Thyroid gland (tissue), 4 donors: ENCODE measurements around the gene RPS21. TPM values are rescaled to one million over a fixed set of nuclear protein-coding genes. Genes with fewer than 3 reads are reported as not detected.

Source experiments
- DNase-seq, 2 donors: peaks; one replicate each; pipeline ENCODE4 v3.0.0-alpha.2; 2019
- H3K27ac ChIP-seq, 3 donors: fragments of 200-600 bp; sonication (generic); 1 replicate in 2 of 3; 2 replicates in 1 of 3; pipeline ENCODE4 v1.5.1; 2016 to 2019; ENCODE audit warnings: mild to moderate bottlenecking in 1 of 3, moderate library complexity in 1 of 3
- H3K27me3 ChIP-seq: fragments of 200-600 bp; sonication (generic); one replicate; pipeline ENCODE4 v1.5.1; 2019
- H3K36me3 ChIP-seq, 2 donors: fragments of 200-600 bp; sonication (generic); one replicate each; pipeline ENCODE4 v1.5.1; 2016 to 2019
- H3K4me1 ChIP-seq, 2 donors: fragments of 200-600 bp; sonication (generic); one replicate each; pipeline ENCODE4 v1.5.1; 2017 to 2019
- H3K4me3 ChIP-seq, 3 donors: fragments of 200-600 bp; sonication (generic); replicated peaks in 1 of 3; 1 replicate in 2 of 3; 2 replicates in 1 of 3; pipeline ENCODE4 v1.5.1; 2016; ENCODE audit warnings: mild to moderate bottlenecking in 1 of 3
- H3K9me3 ChIP-seq: fragments of 200-600 bp; sonication (generic); one replicate; pipeline ENCODE4 v1.5.1; 2017
- CTCF ChIP-seq, 6 experiments: fragments of 200-600 bp in 3 of 6; fragments of 450-650 bp in 3 of 6; sonication (generic) in 3 of 6; IDR thresholded peaks; one replicate each; pipeline ENCODE4 v1.5.1; 2016 to 2019; ENCODE audit warnings: antibody characterized with exemption in 6 of 6, mild to moderate bottlenecking in 2 of 6, inconsistent platforms in 1 of 6, moderate library complexity in 1 of 6
- POLR2A ChIP-seq, 2 donors: fragments of 450-650 bp; IDR thresholded peaks; one replicate each; pipeline ENCODE4 v1.6.1; 2017; ENCODE audit warnings: antibody characterized with exemption in 2 of 2, mild to moderate bottlenecking in 2 of 2, moderate library complexity in 1 of 2
- WGBS, 2 donors: methylation state at CpG; one replicate each; pipeline ENCODE4 v1.1.5; 2017; 5-methylcytosine and 5-hydroxymethylcytosine counted together
- intact Hi-C: fragments of 100-400 bp; cut with DNase I; formaldehyde crosslinking; loops from one replicate; pipeline ENCODE4 v1.15.1; 2023
- total RNA-seq, 4 donors: library from RNA; depleted of rRNA; stranded (reverse); fragments of >200 nt; gene quantifications; one replicate each; pipeline ENCODE4 v1.2.3, GENCODE V29; 2016

RPS21 gene
- total RNA-seq, 4 donors from 2014 or later: 1,818 to 3,649 (median 2,349) TPM

GRCh38 chr20:62344092-62344491 is 42.8 kb upstream of the RPS21 start:
- WGBS, 2 donors: 95 to 96% methylated on average over 5 of the region's 5 CpGs
- Histone ChIP-seq H3K36me3 (peaks cover 6 to 20% of the 10 kb centered on the region in 2 donors), H3K27me3 (no peaks in the 10 kb centered on the region), H3K4me1 (no peaks in the 10 kb centered on the region), H3K9me3 (no peaks in the 10 kb centered on the region), H3K4me3 (no peak overlapping the region), H3K27ac (peak overlapping the region; percentile 43 to 76 (median 50))
- DNase-seq: no peak
- no peak for TF ChIP-seq POLR2A (IDR thresholded peaks at IDR 0.05)
- no peak for TF ChIP-seq CTCF (IDR thresholded peaks at IDR 0.05)
- intact Hi-C loops: no loop called here

- H3K27ac ChIP-seq: peak overlapping the region; percentile 43 to 76 (median 60)
- no peaks in the 10 kb centered on the region for H3K27me3 ChIP-seq
- no peak overlapping the region for H3K4me3 ChIP-seq
- no peaks in the 10 kb centered on the region for H3K9me3 ChIP-seq
- peak in 1 of 2 donors; percentile 59 for DNase-seq
- TF ChIP-seq POLR2A (IDR thresholded peaks at IDR 0.05) (no peak), CTCF (IDR thresholded peaks at IDR 0.05) (no peak)
- intact Hi-C loops: no loop called here
- peaks cover 3 to 16% of the 10 kb centered on the region in 2 donors for H3K36me3 ChIP-seq
- 70 to 85% methylated on average over 10 of the region's 10 CpGs for WGBS, 2 donors
- peaks cover 1% of the 10 kb centered on the region in 2 donors for H3K4me1 ChIP-seq
Observed at GRCh38 chr20:62344782-62345181, 42.1 kb upstream of the RPS21 start.

GRCh38 chr20:62345681-62346370 is 41.1 kb upstream of the RPS21 start:
- TF ChIP-seq POLR2A (IDR thresholded peaks at IDR 0.05): no peak
- no peak for TF ChIP-seq CTCF (IDR thresholded peaks at IDR 0.05)
- peak overlapping the region in 1 of 3 donors; percentile 60 for H3K27ac ChIP-seq
- no peaks in the 10 kb centered on the region for H3K9me3 ChIP-seq
- H3K4me3 ChIP-seq: no peak overlapping the region
- no peak for DNase-seq
- H3K27me3 ChIP-seq: no peaks in the 10 kb centered on the region
- H3K4me1 ChIP-seq: peaks cover 9 to 12% of the 10 kb centered on the region in 2 donors
- peaks cover 4 to 9% of the 10 kb centered on the region in 2 donors for H3K36me3 ChIP-seq
- WGBS, 2 donors: 79 to 87% methylated on average over 10 to 16 of the region's 25 CpGs
- intact Hi-C loops: no loop called here

- DNase-seq: no peak
- TF ChIP-seq CTCF (IDR thresholded peaks at IDR 0.05) (no peak), POLR2A (IDR thresholded peaks at IDR 0.05) (no peak)
- WGBS, 2 donors: 94% methylated on average over 9 to 32 of the region's 34 CpGs
- Histone ChIP-seq H3K36me3 (peaks cover 9% of the 10 kb centered on the region in 2 donors), H3K27me3 (no peaks in the 10 kb centered on the region), H3K27ac (no peak overlapping the region), H3K4me3 (no peak overlapping the region), H3K9me3 (no peaks in the 10 kb centered on the region), H3K4me1 (peaks cover 11 to 19% of the 10 kb centered on the region in 2 donors)
- intact Hi-C loops: no loop called here
Observed at GRCh38 chr20:62346398-62347150, 40.3 kb upstream of the RPS21 start.

- H3K27ac ChIP-seq: no peak overlapping the region
Observed at GRCh38 chr20:62347151-62347404, 39.8 kb upstream of the RPS21 start.

More at GRCh38 chr20:62347151-62347404, 39.8 kb upstream of the RPS21 start:
- H3K4me3 ChIP-seq: no peak overlapping the region
- TF ChIP-seq CTCF (IDR thresholded peaks at IDR 0.05) (no peak), POLR2A (IDR thresholded peaks at IDR 0.05) (no peak)
- WGBS, 2 donors: 90 to 97% methylated on average over 6 to 8 of the region's 10 CpGs
- no peak for DNase-seq
- intact Hi-C loops: no loop called here
- H3K27me3 ChIP-seq: no peaks in the 10 kb centered on the region
- H3K4me1 ChIP-seq: peaks cover 16 to 24% of the 10 kb centered on the region in 2 donors
- H3K36me3 ChIP-seq: peaks cover 9 to 14% of the 10 kb centered on the region in 2 donors
- no peaks in the 10 kb centered on the region for H3K9me3 ChIP-seq
